HL-60 (cell line): ENCODE measurements around the gene TYK2.

Experiments used
- GABPA ChIP-seq: IDR thresholded peaks from 2 replicates; pipeline ENCODE4 v1.6.1; 2012; ENCODE audit warnings: low read depth
- POLR2AphosphoS5 ChIP-seq: IDR thresholded peaks from 2 replicates; pipeline ENCODE4 v1.6.1; 2012; ENCODE audit warnings: low read depth
- SPI1 ChIP-seq: IDR thresholded peaks from 2 replicates; pipeline ENCODE4 v1.6.1; 2012; ENCODE audit warnings: low read depth, mild to moderate bottlenecking, borderline replicate concordance
- TF ChIP-seq, protein P1 (sequence below): IDR thresholded peaks from one replicate; pipeline ENCODE4 v1.5.1; 2011; ENCODE audit warnings: low read length, control low read depth, inconsistent platforms; ENCODE audit not compliant: insufficient read depth
- TF ChIP-seq, protein P2 (sequence below): IDR thresholded peaks from 2 replicates; pipeline ENCODE4 v1.6.1; 2012; ENCODE audit warnings: low read depth; ENCODE audit not compliant: insufficient replicate concordance

DNA sequence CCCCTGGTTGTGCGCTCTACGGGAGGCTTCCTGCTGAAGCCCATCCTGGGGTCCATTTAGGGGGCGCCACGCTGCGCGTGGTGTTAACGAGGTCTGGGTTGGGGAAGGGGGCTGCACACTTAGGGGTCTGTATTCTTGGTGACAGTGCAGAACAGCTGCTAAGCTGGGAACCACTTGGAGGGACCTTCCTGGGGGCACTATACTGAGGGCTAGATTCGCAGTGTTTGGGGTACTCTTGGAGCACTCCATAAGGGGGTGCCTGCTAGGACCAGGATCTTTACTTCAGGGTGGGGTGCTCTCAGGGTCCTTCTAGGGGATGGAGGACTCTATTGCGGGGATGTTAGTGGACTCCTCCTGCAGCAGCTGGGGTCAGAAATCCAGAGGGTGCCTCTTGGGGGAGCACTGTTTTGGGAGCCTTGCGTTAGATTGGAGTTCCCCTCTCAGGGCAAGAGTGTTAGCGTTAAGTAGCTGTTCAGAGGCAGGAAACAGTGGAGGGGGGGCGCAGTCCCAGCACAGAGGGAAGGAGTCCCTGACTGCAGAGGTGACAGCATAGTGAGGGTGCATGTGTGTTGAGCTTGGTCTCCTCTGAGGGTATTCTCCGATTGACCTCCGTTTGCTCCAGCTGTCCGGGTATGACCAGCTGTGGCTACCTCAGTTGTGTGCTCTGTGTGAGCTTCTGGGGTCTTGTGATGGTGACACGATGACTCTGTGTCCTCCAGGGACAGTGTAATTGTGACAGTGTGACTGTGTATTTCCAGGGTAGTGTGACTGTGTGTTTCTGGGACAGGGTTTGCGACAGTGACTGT lies 41.1 kb upstream of the TYK2 start:
- TF ChIP-seq, protein P1, sequence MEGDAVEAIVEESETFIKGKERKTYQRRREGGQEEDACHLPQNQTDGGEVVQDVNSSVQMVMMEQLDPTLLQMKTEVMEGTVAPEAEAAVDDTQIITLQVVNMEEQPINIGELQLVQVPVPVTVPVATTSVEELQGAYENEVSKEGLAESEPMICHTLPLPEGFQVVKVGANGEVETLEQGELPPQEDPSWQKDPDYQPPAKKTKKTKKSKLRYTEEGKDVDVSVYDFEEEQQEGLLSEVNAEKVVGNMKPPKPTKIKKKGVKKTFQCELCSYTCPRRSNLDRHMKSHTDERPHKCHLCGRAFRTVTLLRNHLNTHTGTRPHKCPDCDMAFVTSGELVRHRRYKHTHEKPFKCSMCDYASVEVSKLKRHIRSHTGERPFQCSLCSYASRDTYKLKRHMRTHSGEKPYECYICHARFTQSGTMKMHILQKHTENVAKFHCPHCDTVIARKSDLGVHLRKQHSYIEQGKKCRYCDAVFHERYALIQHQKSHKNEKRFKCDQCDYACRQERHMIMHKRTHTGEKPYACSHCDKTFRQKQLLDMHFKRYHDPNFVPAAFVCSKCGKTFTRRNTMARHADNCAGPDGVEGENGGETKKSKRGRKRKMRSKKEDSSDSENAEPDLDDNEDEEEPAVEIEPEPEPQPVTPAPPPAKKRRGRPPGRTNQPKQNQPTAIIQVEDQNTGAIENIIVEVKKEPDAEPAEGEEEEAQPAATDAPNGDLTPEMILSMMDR, result no peak
- TF ChIP-seq POLR2AphosphoS5 (no peak), GABPA (no peak), SPI1 (no peak)
- TF ChIP-seq, protein P2, sequence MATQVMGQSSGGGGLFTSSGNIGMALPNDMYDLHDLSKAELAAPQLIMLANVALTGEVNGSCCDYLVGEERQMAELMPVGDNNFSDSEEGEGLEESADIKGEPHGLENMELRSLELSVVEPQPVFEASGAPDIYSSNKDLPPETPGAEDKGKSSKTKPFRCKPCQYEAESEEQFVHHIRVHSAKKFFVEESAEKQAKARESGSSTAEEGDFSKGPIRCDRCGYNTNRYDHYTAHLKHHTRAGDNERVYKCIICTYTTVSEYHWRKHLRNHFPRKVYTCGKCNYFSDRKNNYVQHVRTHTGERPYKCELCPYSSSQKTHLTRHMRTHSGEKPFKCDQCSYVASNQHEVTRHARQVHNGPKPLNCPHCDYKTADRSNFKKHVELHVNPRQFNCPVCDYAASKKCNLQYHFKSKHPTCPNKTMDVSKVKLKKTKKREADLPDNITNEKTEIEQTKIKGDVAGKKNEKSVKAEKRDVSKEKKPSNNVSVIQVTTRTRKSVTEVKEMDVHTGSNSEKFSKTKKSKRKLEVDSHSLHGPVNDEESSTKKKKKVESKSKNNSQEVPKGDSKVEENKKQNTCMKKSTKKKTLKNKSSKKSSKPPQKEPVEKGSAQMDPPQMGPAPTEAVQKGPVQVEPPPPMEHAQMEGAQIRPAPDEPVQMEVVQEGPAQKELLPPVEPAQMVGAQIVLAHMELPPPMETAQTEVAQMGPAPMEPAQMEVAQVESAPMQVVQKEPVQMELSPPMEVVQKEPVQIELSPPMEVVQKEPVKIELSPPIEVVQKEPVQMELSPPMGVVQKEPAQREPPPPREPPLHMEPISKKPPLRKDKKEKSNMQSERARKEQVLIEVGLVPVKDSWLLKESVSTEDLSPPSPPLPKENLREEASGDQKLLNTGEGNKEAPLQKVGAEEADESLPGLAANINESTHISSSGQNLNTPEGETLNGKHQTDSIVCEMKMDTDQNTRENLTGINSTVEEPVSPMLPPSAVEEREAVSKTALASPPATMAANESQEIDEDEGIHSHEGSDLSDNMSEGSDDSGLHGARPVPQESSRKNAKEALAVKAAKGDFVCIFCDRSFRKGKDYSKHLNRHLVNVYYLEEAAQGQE, result no peak
